GM12892 (cell line): ENCODE results near the gene ADO.

ENCODE experiments used
- POLR2A ChIP-seq: IDR thresholded peaks from 2 replicates; pipeline ENCODE4 v1.6.1; 2011; ENCODE audit warnings: low read depth, low read length, control low read depth
- POLR2AphosphoS5 ChIP-seq: IDR thresholded peaks from 2 replicates; pipeline ENCODE4 v1.6.1; 2011; ENCODE audit warnings: low read depth, low read length, control low read depth

DNA sequence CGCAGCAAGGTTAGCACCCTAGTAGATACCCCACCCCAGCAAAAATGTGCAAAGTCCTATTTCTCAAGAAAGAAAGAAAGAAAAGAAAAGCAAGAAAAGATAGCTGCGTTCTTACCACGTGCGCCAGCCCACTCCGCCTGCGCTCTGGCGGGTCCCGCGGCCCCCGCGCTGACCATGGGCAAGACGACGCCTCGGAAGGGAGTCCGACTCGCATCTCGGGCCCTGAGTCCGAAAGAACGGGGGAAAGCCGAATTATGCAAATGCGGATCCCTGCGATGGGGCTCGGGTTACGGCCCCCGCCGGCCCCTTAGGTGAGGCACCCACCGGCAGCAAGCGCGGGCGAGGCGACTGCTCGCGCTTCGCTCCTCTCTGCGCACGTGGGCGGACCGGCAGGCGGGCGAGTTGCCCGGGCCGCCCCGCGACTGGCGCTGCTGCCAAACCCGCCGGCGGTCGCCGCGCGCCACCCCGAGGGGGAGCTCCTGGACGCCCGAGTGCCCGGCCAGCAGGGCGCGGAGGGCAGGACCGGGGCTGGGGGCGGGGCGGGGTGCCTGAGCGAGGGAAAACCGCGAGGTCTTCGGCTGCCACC, 14.0 kb downstream of the ADO start:
- TF ChIP-seq POLR2A: no peak
- TF ChIP-seq POLR2AphosphoS5: no peak
